Activated CD4-positive, alpha-beta T cell treated with anti-CD3 and anti-CD28 coated beads, Interleukin-2, amount 10 ng/mL, durations not matched to agents 7 days and 5 days (primary cell): ENCODE data around the gene OR8S1. TPM values are rescaled to one million over a fixed set of nuclear protein-coding genes. Genes with fewer than 3 reads are reported as not detected.

Source experiments
- CTCF ChIA-PET: fragments of 350-600 bp; sonication (Branson Sonifier 250); formaldehyde crosslinking; loops from one replicate; lab custom pipeline; 2021; ENCODE audit warnings: antibody characterized with exemption; lab: Charles Lee
- POLR2A ChIA-PET: fragments of 350-600 bp; sonication (Branson Sonifier 250); formaldehyde crosslinking; loops from one replicate; lab custom pipeline; 2021; ENCODE audit warnings: antibody characterized with exemption; lab: Charles Lee
- DNase-seq: peaks from one replicate; pipeline ENCODE4 v3.0.0-alpha.2; 2020
- H3K27ac Mint-ChIP-seq: one replicate; pipeline ENCODE4 v1.8.0; 2021; ENCODE audit warnings: mild to moderate bottlenecking, moderate library complexity, mixed read lengths
- H3K27me3 Mint-ChIP-seq: one replicate; pipeline ENCODE4 v1.8.0; 2021; ENCODE audit warnings: mixed read lengths
- H3K36me3 Mint-ChIP-seq: one replicate; pipeline ENCODE4 v1.8.0; 2021; ENCODE audit warnings: low read depth, mixed read lengths
- H3K4me1 Mint-ChIP-seq: one replicate; pipeline ENCODE4 v1.8.0; 2021; ENCODE audit warnings: mixed read lengths
- H3K4me3 Mint-ChIP-seq: one replicate; pipeline ENCODE4 v1.8.0; 2021; ENCODE audit warnings: mild to moderate bottlenecking, moderate library complexity, mixed read lengths
- H3K9me3 Mint-ChIP-seq: one replicate; pipeline ENCODE4 v1.8.0; 2021; ENCODE audit warnings: mixed read lengths
- total RNA-seq, 2 experiments: library from RNA; stranded (reverse); gene quantifications; one replicate each; pipeline ENCODE4 v1.2.3, GENCODE V29; 2021

The OR8S1 gene
- total RNA-seq, 2 experiments from 2014 or later: not detected

GRCh38 chr12:48572326-48572725, 46.9 kb downstream of the OR8S1 start:
- H3K27me3 Mint-ChIP-seq: peaks cover 14% of the 10 kb centered on the region
- no peaks in the 10 kb centered on the region for H3K4me1 Mint-ChIP-seq
- DNase-seq: no peak
- H3K4me3 Mint-ChIP-seq: no peak overlapping the region
- no peak overlapping the region for H3K27ac Mint-ChIP-seq
- ChIA-PET CTCF (no interaction called here), POLR2A (no interaction called here)
- no peaks in the 10 kb centered on the region for H3K36me3 Mint-ChIP-seq
- H3K9me3 Mint-ChIP-seq: no peaks in the 10 kb centered on the region

Other genes starting within 250 kb of the OR8S1 start
- 10 to 100 TPM; 21.5 to 24.0 TPM for gene ZNF641, start 174.7 kb upstream of the OR8S1 start, total RNA-seq
- not detected for gene ANP32D, start 53.1 kb upstream of the OR8S1 start, total RNA-seq
- gene C12orf54, start 43.1 kb upstream of the OR8S1 start, total RNA-seq: not detected
- not detected for gene LALBA, start 44.4 kb downstream of the OR8S1 start, total RNA-seq
- 10 to 100 TPM; 44.1 to 44.5 TPM for gene KANSL2, start 156.6 kb downstream of the OR8S1 start, total RNA-seq
- 10 to 100 TPM; 51.6 to 53.7 TPM for gene CCNT1, start 191.1 kb downstream of the OR8S1 start, total RNA-seq